Suppressor macrophage (primary cell): ENCODE results near the gene HAUS2.

Source experiments
- DNase-seq, 4 experiments: peaks; one replicate each; pipeline ENCODE4 v3.0.0-alpha.2; 2020 to 2022

Gene HAUS2

DNA sequence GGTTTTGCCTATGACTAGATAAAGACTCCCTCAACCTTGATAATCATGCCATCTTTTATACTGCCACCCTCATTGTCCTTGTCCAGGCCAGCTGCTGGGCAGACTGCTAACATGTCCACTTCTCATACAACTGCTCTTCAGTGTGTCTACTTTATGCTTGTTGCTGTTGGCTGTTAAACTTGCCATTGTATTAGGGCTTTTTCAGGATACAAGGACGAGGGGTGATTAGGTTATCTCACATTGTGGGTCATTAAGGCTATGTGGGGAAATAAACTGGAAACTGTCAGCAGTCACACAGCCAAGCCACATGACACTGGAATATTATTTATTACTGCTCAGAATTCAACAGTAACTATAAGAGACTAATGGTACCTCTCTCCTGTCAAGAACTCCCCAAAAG lies 62.9 kb downstream of the HAUS2 start:
- DNase-seq = no peak

DNA sequence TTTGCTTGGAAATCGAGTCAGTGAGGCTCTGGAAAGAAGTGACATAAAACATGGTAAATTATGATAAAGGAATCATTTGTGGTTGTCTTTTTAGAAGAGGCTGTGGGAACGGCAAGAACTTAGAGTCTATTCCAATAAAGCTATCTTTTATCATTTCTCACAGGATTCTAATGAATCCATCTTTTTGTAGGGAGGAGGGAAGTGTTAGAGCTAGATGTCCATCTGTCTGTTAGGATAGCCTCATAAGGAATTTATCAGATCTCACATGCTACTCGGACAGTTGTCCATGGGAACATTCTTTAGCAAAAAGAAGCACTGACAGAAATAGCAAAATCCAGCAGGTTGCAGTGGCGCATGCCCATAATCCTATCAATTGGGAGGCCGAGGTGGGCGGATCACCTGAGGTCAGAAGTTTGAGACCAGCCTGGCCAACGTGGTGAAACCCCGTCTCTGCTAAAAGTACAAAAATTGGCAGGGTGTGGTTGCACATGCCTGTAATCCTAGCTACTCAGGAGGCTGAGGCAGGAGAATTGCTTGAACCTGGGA lies 63.8 kb downstream of the HAUS2 start:
- DNase-seq = no peak

DNA sequence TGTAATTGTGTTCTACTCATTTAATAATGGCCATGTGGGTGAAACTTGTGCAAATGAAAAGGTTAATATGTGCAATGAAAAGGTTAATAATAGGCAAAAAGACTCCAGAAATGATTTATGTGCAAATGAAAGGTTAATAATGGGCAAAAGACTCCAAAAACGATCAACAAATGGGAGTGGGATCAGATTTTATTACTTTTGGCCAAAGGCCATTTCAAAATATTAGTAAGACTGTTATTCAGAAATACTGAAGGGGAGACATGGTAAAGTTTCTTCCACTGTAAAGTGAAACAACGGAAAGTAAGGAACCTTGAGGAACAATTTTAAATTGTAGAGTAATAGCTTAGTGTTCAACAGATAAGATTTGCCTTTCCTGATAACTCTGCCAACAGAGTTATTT lies 67.5 kb downstream of the HAUS2 start:
- no peak for DNase-seq
